Karpas-422 (cell line): ENCODE data around the gene NPL. TPM values are rescaled to one million over a fixed set of nuclear protein-coding genes. Genes with fewer than 3 reads are reported as not detected.

Experiments used
- DNase-seq: peaks from one replicate; pipeline ENCODE4 v3.0.0-alpha.2; 2015
- H2AFZ ChIP-seq: fragments of 200-600 bp; sonication (generic); 2 replicates; pipeline ENCODE4 v1.6.1; 2014; ENCODE audit warnings: antibody characterized with exemption, low read length, mixed read lengths
- H3K27ac ChIP-seq: fragments of 200-600 bp; sonication (generic); 2 replicates; pipeline ENCODE4 v1.5.1; 2014; ENCODE audit warnings: mild to moderate bottlenecking, low read length, moderate library complexity
- H3K27me3 ChIP-seq: fragments of 200-600 bp; sonication (generic); 2 replicates; pipeline ENCODE4 v1.6.1; 2014; ENCODE audit warnings: low read length, mixed read lengths
- H3K36me3 ChIP-seq: fragments of 200-600 bp; sonication (generic); 2 replicates; pipeline ENCODE4 v1.6.1; 2014; ENCODE audit warnings: low read length, mixed read lengths; ENCODE audit not compliant: insufficient read depth
- H3K4me1 ChIP-seq: fragments of 200-600 bp; sonication (generic); 2 replicates; pipeline ENCODE4 v1.6.1; 2014; ENCODE audit warnings: mild to moderate bottlenecking, low read length, mixed read lengths
- H3K4me2 ChIP-seq: fragments of 200-600 bp; sonication (generic); 2 replicates; pipeline ENCODE4 v1.6.1; 2014; ENCODE audit warnings: low read length, low read depth, mild to moderate bottlenecking; ENCODE audit not compliant: poor library complexity, severe bottlenecking
- H3K4me3 ChIP-seq: fragments of 200-600 bp; sonication (generic); 2 replicates; pipeline ENCODE4 v1.5.1; 2014; ENCODE audit warnings: mild to moderate bottlenecking, antibody characterized with exemption, low read length, mixed read lengths
- H3K79me2 ChIP-seq: fragments of 200-600 bp; sonication (generic); 2 replicates; pipeline ENCODE4 v1.6.1; 2014; ENCODE audit warnings: mild to moderate bottlenecking, low read length, mixed read lengths
- H3K9ac ChIP-seq: fragments of 200-600 bp; sonication (generic); 2 replicates; pipeline ENCODE4 v1.6.0; 2014; ENCODE audit warnings: low read length
- H3K9me2 ChIP-seq: fragments of 200-600 bp; sonication (generic), shearing (Covaris generic); replicated peaks from 2 replicates; pipeline ENCODE4 v1.6.0; 2014; ENCODE audit warnings: mild to moderate bottlenecking, low read length, moderate library complexity; ENCODE audit not compliant: insufficient read depth
- H3K9me3 ChIP-seq: fragments of 300-700, 200-600 bp; sonication (generic); 2 replicates; pipeline ENCODE4 v1.6.1; 2014; ENCODE audit warnings: low read length, mixed read lengths
- H4K20me1 ChIP-seq: fragments of 200-600 bp; sonication (generic); 2 replicates; pipeline ENCODE4 v1.6.1; 2014; ENCODE audit warnings: mild to moderate bottlenecking, antibody characterized with exemption, low read length, low read depth; ENCODE audit not compliant: insufficient read depth
- total RNA-seq: library from RNA; depleted of rRNA; stranded (reverse); fragments of >200 nt; shearing (Covaris generic); gene quantifications from 2 replicates; pipeline ENCODE4 v1.2.3, GENCODE V29; 2014; ENCODE audit warnings: low replicate concordance

Gene NPL
- total RNA-seq, 1 experiment from 2014 or later: 3.2 TPM

DNA sequence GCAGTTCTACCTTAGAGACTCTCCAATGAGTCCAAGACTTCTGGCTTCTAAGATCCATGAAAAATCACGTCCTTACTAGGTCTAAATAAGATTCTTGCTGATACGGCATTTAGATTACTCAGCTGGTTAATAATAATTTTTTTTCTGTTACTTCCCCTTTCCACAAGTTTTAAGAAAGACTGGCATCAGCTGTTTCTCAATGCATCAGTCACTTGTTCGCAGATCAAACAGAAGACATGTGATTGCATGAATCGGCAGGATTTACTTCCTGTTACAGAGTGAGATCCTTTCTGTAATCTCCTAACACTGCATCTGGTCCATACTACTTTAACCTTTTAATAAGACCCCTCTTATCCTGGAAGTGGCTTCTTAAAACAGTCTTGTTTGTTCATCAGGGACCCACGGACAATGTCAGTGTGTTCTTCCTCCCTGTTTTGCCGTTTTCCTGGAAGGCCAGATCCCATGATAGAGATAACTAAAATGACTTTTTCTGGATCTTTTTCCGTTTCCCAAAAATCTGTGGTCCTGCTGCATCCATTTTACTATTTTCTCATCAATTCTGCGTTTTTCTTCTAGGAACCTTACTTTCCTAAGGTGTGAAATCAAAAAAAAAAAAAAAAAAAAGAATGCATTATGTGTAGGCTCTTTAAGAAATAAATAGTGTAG, 6.1 kb downstream of the NPL start:
- Histone ChIP-seq H3K27me3 (no peaks in the 10 kb centered on the region; the same call in 1 of the 2 replicates), H3K4me3 (no peak overlapping the region), H3K9ac (no peak overlapping the region), H4K20me1 (no peaks in the 10 kb centered on the region), H2AFZ (no peak overlapping the region), H3K27ac (no peak overlapping the region), H3K4me1 (peaks cover 6% of the 10 kb centered on the region; the same call in 1 of the 2 replicates), H3K4me2 (no peak overlapping the region), H3K79me2 (no peaks in the 10 kb centered on the region), H3K9me3 (no peaks in the 10 kb centered on the region), H3K36me3 (no peaks in the 10 kb centered on the region), H3K9me2 (no peaks in the 10 kb centered on the region)
- peak; percentile 53 for DNase-seq

- Histone ChIP-seq H3K4me3 (no peak overlapping the region), H3K4me2 (no peak overlapping the region), H3K4me1 (no peaks in the 10 kb centered on the region), H3K27me3 (no peaks in the 10 kb centered on the region), H3K79me2 (no peaks in the 10 kb centered on the region), H4K20me1 (no peaks in the 10 kb centered on the region), H3K36me3 (no peaks in the 10 kb centered on the region), H3K9me2 (no peaks in the 10 kb centered on the region), H2AFZ (no peak overlapping the region), H3K27ac (no peak overlapping the region), H3K9me3 (no peaks in the 10 kb centered on the region), H3K9ac (no peak overlapping the region)
- no peak for DNase-seq
Observed at GRCh38 chr1:182802006-182802803, 12.6 kb downstream of the NPL start.

DNA sequence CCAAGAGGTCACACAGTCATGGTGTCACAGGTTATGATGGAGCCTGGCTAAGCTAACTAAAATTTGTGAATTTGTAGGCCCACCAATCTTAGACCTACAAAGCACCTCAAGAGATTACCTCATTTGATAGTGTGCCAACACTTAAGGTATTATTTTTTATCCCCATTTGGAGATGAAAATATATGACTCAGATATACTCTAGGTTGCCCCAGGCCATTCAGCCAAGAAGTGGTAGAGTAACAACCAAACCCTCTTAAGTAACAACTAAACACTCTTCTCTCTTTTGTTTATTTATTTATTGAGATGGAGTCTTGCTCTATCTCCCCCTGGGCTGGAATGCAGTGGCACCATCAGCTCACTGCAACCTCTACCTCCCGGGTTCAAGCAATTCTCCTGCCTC, 14.3 kb downstream of the NPL start:
- DNase-seq: no peak
- H3K79me2 ChIP-seq: no peaks in the 10 kb centered on the region
- H3K9me2 ChIP-seq: no peaks in the 10 kb centered on the region
- H2AFZ ChIP-seq: no peak overlapping the region
- H3K36me3 ChIP-seq: no peaks in the 10 kb centered on the region
- no peaks in the 10 kb centered on the region for H3K27me3 ChIP-seq
- no peaks in the 10 kb centered on the region for H3K4me1 ChIP-seq
- H3K27ac ChIP-seq: no peak overlapping the region
- H3K4me2 ChIP-seq: no peak overlapping the region
- H3K9me3 ChIP-seq: no peaks in the 10 kb centered on the region
- no peaks in the 10 kb centered on the region for H4K20me1 ChIP-seq
- H3K9ac ChIP-seq: no peak overlapping the region
- no peak overlapping the region for H3K4me3 ChIP-seq

GRCh38 chr1:182806015-182806678, 16.6 kb downstream of the NPL start:
- Histone ChIP-seq H3K9me3 (no peaks in the 10 kb centered on the region), H3K36me3 (no peaks in the 10 kb centered on the region), H2AFZ (no peak overlapping the region)

DNA sequence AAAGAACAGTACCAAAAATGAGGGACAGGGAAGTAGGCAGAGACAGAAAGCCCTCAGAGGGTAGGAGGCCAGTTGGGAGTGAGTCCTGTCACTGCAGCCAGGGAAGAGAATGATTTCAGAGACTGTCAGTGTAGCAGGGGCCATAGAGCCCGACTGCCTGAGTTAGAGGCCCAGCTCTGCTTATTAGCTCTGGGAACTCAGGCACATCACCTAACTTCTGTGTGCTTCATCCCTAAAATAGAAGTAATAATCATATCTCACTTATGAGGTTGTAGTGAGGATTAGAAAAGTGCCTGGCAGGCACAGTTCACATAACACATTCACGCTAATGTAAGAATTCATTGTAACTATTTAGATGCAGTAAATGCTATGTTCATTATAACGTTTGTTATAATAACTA, 18.3 kb downstream of the NPL start:
- Histone ChIP-seq H3K36me3 (no peaks in the 10 kb centered on the region), H3K4me3 (no peak overlapping the region), H3K27ac (no peak overlapping the region), H3K9ac (no peak overlapping the region), H3K79me2 (no peaks in the 10 kb centered on the region), H3K4me2 (no peak overlapping the region), H3K9me2 (no peaks in the 10 kb centered on the region), H4K20me1 (no peaks in the 10 kb centered on the region), H3K27me3 (no peaks in the 10 kb centered on the region), H3K9me3 (no peaks in the 10 kb centered on the region), H2AFZ (no peak overlapping the region), H3K4me1 (no peaks in the 10 kb centered on the region)
- no peak for DNase-seq

More at GRCh38 chr1:182806015-182806678, 16.6 kb downstream of the NPL start:
- Histone ChIP-seq H3K9ac (no peak overlapping the region), H4K20me1 (no peaks in the 10 kb centered on the region), H3K27me3 (no peaks in the 10 kb centered on the region), H3K9me2 (no peaks in the 10 kb centered on the region), H3K4me1 (no peaks in the 10 kb centered on the region), H3K79me2 (no peaks in the 10 kb centered on the region), H3K4me3 (no peak overlapping the region), H3K4me2 (no peak overlapping the region), H3K27ac (no peak overlapping the region)
- peak; percentile 51 for DNase-seq

DNA sequence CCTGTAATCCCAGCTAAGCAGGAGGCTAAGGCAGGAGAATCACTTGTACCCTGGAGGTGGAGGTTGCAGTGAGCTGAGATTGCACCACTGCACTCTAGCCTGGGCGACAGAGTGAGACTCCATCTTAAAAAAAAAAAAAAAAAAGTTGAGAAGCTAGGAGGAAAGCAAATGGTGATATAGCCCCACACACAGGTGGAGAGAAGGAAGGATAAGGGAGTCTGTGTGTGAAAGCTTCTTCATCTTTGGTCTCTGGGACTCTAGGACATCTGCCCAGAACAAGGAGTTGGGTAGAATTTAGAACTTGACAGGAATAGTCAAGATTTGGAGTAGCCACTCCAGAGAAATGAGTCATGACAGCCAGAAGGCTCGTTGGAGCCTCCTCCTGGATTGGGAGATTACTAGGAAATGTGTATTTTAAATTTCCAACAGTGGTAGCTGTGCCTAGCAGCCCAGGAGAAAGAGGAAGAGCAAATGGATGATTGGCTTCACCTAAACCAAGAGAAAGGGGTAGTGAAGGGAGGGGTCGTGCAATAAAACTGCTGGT, 19.9 kb downstream of the NPL start:
- Histone ChIP-seq H3K27ac (no peak overlapping the region), H3K4me2 (no peak overlapping the region), H3K9me2 (no peaks in the 10 kb centered on the region), H3K9ac (no peak overlapping the region), H3K79me2 (no peaks in the 10 kb centered on the region), H2AFZ (no peak overlapping the region), H3K4me1 (no peaks in the 10 kb centered on the region), H3K36me3 (no peaks in the 10 kb centered on the region), H3K27me3 (no peaks in the 10 kb centered on the region), H4K20me1 (no peaks in the 10 kb centered on the region), H3K4me3 (no peak overlapping the region), H3K9me3 (no peaks in the 10 kb centered on the region)
- DNase-seq: no peak

- no peak overlapping the region for H2AFZ ChIP-seq
- H3K36me3 ChIP-seq: no peaks in the 10 kb centered on the region
- H3K9me3 ChIP-seq: no peaks in the 10 kb centered on the region
- no peak overlapping the region for H3K9ac ChIP-seq
- no peak overlapping the region for H3K4me2 ChIP-seq
- no peaks in the 10 kb centered on the region for H3K79me2 ChIP-seq
- no peaks in the 10 kb centered on the region for H3K27me3 ChIP-seq
- no peaks in the 10 kb centered on the region for H3K9me2 ChIP-seq
- DNase-seq: no peak
- no peak overlapping the region for H3K4me3 ChIP-seq
- no peaks in the 10 kb centered on the region for H3K4me1 ChIP-seq
- no peak overlapping the region for H3K27ac ChIP-seq
- H4K20me1 ChIP-seq: no peaks in the 10 kb centered on the region
Observed at GRCh38 chr1:182811975-182812722, 22.6 kb downstream of the NPL start.
